Astrocyte of the spinal cord (primary cell): ENCODE measurements around the gene WWOX.

Experiments used
- DNase-seq: peaks from one replicate; pipeline ENCODE4 v3.0.0; 2011; ENCODE audit warnings: low read depth, low spot score
- H3K4me3 ChIP-seq: 2 replicates; pipeline ENCODE4 v1.5.1; 2011; ENCODE audit warnings: low read depth, mild to moderate bottlenecking, low read length, moderate library complexity
- CTCF ChIP-seq: IDR thresholded peaks from 2 replicates; pipeline ENCODE4 v1.5.1; 2012; ENCODE audit warnings: low read depth, mild to moderate bottlenecking, low read length, inconsistent platforms
- in situ Hi-C: cut with HindIII; loops from 2 replicates; pipeline ENCODE4 v1.10.0; 2017; ENCODE audit warnings: low sequenced_read_pairs

Gene WWOX

GRCh38 chr16:79062336-79062735 is 962.9 kb downstream of the WWOX start:
- H3K4me3 ChIP-seq = no peak overlapping the region
- no peak for TF ChIP-seq CTCF
- DNase-seq = no peak
- in situ Hi-C loops = no loop called here

GRCh38 chr16:79062821-79063220 is 963.4 kb downstream of the WWOX start:
- no peak for TF ChIP-seq CTCF
- DNase-seq = no peak
- no peak overlapping the region for H3K4me3 ChIP-seq
- in situ Hi-C loops = no loop called here

GRCh38 chr16:79064256-79064972 is 965.0 kb downstream of the WWOX start:
- in situ Hi-C loops = no loop called here
- no peak overlapping the region for H3K4me3 ChIP-seq
- no peak for TF ChIP-seq CTCF
- no peak for DNase-seq

- DNase-seq = no peak
- in situ Hi-C loops = no loop called here
Measured at GRCh38 chr16:79066561-79066960, 967.1 kb downstream of the WWOX start.

GRCh38 chr16:79067600-79067999 is 968.1 kb downstream of the WWOX start:
- no peak overlapping the region for H3K4me3 ChIP-seq
- in situ Hi-C loops = no loop called here
- TF ChIP-seq CTCF = no peak
- no peak for DNase-seq

More at GRCh38 chr16:79066561-79066960, 967.1 kb downstream of the WWOX start:
- no peak for TF ChIP-seq CTCF
- H3K4me3 ChIP-seq = no peak overlapping the region

GRCh38 chr16:79069121-79069520 is 969.7 kb downstream of the WWOX start:
- TF ChIP-seq CTCF = no peak
- in situ Hi-C loops = no loop called here

More at GRCh38 chr16:79069121-79069520, 969.7 kb downstream of the WWOX start:
- no peak overlapping the region for H3K4me3 ChIP-seq
- no peak for DNase-seq
